Mesenchymal stem cell (in vitro differentiated cells and primary cell): ENCODE measurements around the gene RAMP3.

Experiments
- DNase-seq: peaks from one replicate; pipeline ENCODE4 v3.0.0-alpha.2; 2013
- H2AFZ ChIP-seq: one replicate; pipeline ENCODE4 v1.6.1; 2013; ENCODE audit warnings: low read depth, mild to moderate bottlenecking, control low read depth, inconsistent platforms, low read length, moderate library complexity
- H2AK5ac ChIP-seq: 2 replicates; pipeline ENCODE4 v1.6.1; 2013; ENCODE audit warnings: low read length, moderate library complexity, mild to moderate bottlenecking, inconsistent platforms; ENCODE audit not compliant: severe bottlenecking
- H2BK120ac ChIP-seq: one replicate; pipeline ENCODE4 v1.6.1; 2013; ENCODE audit warnings: low read depth, mild to moderate bottlenecking, inconsistent platforms, low read length, moderate library complexity
- H2BK12ac ChIP-seq, 2 experiments: one replicate each; pipeline ENCODE4 v1.6.1; 2013; ENCODE audit warnings: inconsistent platforms in 2 of 2, low read length in 2 of 2, mild to moderate bottlenecking in 2 of 2, moderate library complexity in 2 of 2, control low read depth in 1 of 2
- H2BK15ac ChIP-seq: one replicate; pipeline ENCODE4 v1.6.1; 2013; ENCODE audit warnings: mild to moderate bottlenecking, low read depth, inconsistent platforms; ENCODE audit not compliant: poor library complexity, severe bottlenecking
- H2BK5ac ChIP-seq: 2 replicates; pipeline ENCODE4 v1.6.1; 2013; ENCODE audit warnings: low read depth, mild to moderate bottlenecking, low read length, control low read depth, inconsistent platforms; ENCODE audit not compliant: poor library complexity, severe bottlenecking
- H3K14ac ChIP-seq, 2 experiments: one replicate each; pipeline ENCODE4 v1.6.1; 2013; ENCODE audit warnings: inconsistent platforms in 2 of 2, low read length in 2 of 2, control low read depth in 1 of 2, mild to moderate bottlenecking in 1 of 2, moderate library complexity in 1 of 2
- H3K18ac ChIP-seq, 2 experiments: one replicate each; pipeline ENCODE4 v1.6.1; 2013; ENCODE audit warnings: inconsistent platforms in 2 of 2, low read length in 2 of 2, control low read depth in 1 of 2, low read depth in 1 of 2, mild to moderate bottlenecking in 1 of 2
- H3K23ac ChIP-seq, 2 experiments: one replicate each; pipeline ENCODE4 v1.6.1; 2013; ENCODE audit warnings: inconsistent platforms in 2 of 2, low read length in 2 of 2, mild to moderate bottlenecking in 2 of 2, moderate library complexity in 2 of 2, control low read depth in 1 of 2
- H3K27ac ChIP-seq: 2 replicates; pipeline ENCODE4 v1.5.1; 2013; ENCODE audit warnings: mild to moderate bottlenecking, moderate library complexity, low read length, control low read depth, inconsistent platforms; ENCODE audit not compliant: poor library complexity, severe bottlenecking
- H3K27me3 ChIP-seq, 2 experiments: 2 replicates each; pipeline versions ENCODE4 v1.6.1 to v1.7.0; 2013; ENCODE audit warnings: low read length in 2 of 2, mild to moderate bottlenecking in 2 of 2, moderate library complexity in 2 of 2, control low read depth in 1 of 2, inconsistent platforms in 1 of 2; ENCODE audit not compliant: control insufficient read depth in 1 of 2, insufficient read depth in 1 of 2
- H3K36me3 ChIP-seq, 2 experiments: 2 replicates each; pipeline versions ENCODE4 v1.6.1 to v1.7.0; 2013; ENCODE audit warnings: low read length in 2 of 2, control low read depth in 1 of 2, inconsistent platforms in 1 of 2, low read depth in 1 of 2, mild to moderate bottlenecking in 1 of 2; ENCODE audit not compliant: insufficient read depth in 2 of 2, control insufficient read depth in 1 of 2
- H3K4ac ChIP-seq, 2 experiments: one replicate each; pipeline ENCODE4 v1.6.1; 2013; ENCODE audit warnings: inconsistent platforms in 2 of 2, low read length in 2 of 2, mild to moderate bottlenecking in 2 of 2, moderate library complexity in 2 of 2, control low read depth in 1 of 2, low read depth in 1 of 2
- H3K4me1 ChIP-seq: 2 replicates; pipeline ENCODE4 v1.6.1; 2013; ENCODE audit warnings: low read depth, low read length, control low read depth; ENCODE audit not compliant: control insufficient read depth, insufficient read depth
- H3K4me2 ChIP-seq: 2 replicates; pipeline ENCODE4 v1.6.1; 2013; ENCODE audit warnings: low read length, mild to moderate bottlenecking, inconsistent platforms; ENCODE audit not compliant: poor library complexity, severe bottlenecking
- H3K4me3 ChIP-seq, 2 experiments: 2 replicates each; pipeline versions ENCODE4 v1.5.1 to v1.7.0; 2013; ENCODE audit warnings: low read length in 2 of 2, mild to moderate bottlenecking in 2 of 2, control low read depth in 1 of 2, low read depth in 1 of 2; ENCODE audit not compliant: insufficient read depth in 1 of 2
- H3K79me1 ChIP-seq: replicated peaks from 2 replicates; pipeline ENCODE4 v1.6.1; 2013; ENCODE audit warnings: mild to moderate bottlenecking, control low read depth, low read length, inconsistent platforms; ENCODE audit not compliant: poor library complexity, severe bottlenecking
- H3K9ac ChIP-seq: 2 replicates; pipeline ENCODE4 v1.7.0; 2013; ENCODE audit warnings: mild to moderate bottlenecking, low read length, moderate library complexity
- H3K9me3 ChIP-seq: 2 replicates; pipeline ENCODE4 v1.7.0; 2013; ENCODE audit warnings: mild to moderate bottlenecking, low read length; ENCODE audit not compliant: control insufficient read depth
- H4K8ac ChIP-seq: one replicate; pipeline ENCODE4 v1.6.1; 2013; ENCODE audit warnings: inconsistent platforms, mild to moderate bottlenecking, low read length, moderate library complexity
- H4K91ac ChIP-seq: one replicate; pipeline ENCODE4 v1.6.1; 2013; ENCODE audit warnings: mild to moderate bottlenecking, low read length, inconsistent platforms
- WGBS: methylation state at CpG from one replicate; pipeline ENCODE4 v1.1.7; 2013; ENCODE audit warnings: mixed read lengths; 5-methylcytosine and 5-hydroxymethylcytosine counted together

RAMP3 gene

GRCh38 chr7:45156516-45157272 lies 897 bp upstream of the RAMP3 start:
- Histone ChIP-seq H3K4me3 (no peak overlapping the region), H3K4me2 (no peak overlapping the region), H2AFZ (no peak overlapping the region), H3K27ac (no peak overlapping the region), H3K27me3 (peaks cover 51 to 62% of the 10 kb centered on the region in 2 experiments), H3K79me1 (no peaks in the 10 kb centered on the region), H3K4me1 (peaks cover 9% of the 10 kb centered on the region), H3K9ac (no peak overlapping the region), H2BK5ac (no peak overlapping the region), H4K91ac (no peak overlapping the region), H3K9me3 (no peaks in the 10 kb centered on the region), H3K18ac (no peak overlapping the region), H2AK5ac (no peak overlapping the region), H2BK120ac (no peak overlapping the region), H3K14ac (no peak overlapping the region), H4K8ac (no peak overlapping the region), H2BK15ac (peak overlapping the region; percentile 33), H3K23ac (no peak overlapping the region), H3K4ac (no peak overlapping the region), H3K36me3 (no peaks in the 10 kb centered on the region), H2BK12ac (no peak overlapping the region)
- no peak for DNase-seq
- WGBS, result 81% methylated on average over 8 of the region's 8 CpGs

DNA sequence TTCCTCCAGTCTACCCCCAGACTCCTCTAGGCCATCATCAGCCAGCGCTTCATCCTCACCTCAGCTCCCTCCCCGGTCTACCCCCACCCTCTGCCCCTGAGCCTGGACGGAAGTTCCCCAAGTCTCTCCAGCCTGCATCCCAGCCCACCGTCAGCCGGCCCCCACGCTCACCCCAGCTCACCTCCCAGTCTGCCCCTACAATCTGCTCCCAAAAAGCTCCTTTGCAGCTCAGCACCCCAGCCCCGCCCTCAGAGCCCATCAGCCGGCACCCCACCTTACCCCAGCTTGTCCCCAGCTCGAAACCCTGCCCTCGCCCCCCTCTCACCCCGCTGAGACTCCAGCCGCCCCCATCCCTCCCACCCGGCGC lies 322 bp upstream of the RAMP3 start:
- Histone ChIP-seq H3K4me1 (peaks cover 9% of the 10 kb centered on the region), H2BK120ac (no peak overlapping the region), H4K91ac (no peak overlapping the region), H3K79me1 (no peaks in the 10 kb centered on the region), H3K27me3 (peaks cover 52 to 62% of the 10 kb centered on the region in 2 experiments), H3K9ac (no peak overlapping the region), H2AFZ (no peak overlapping the region), H3K23ac (no peak overlapping the region), H3K4me3 (no peak overlapping the region), H3K4ac (no peak overlapping the region), H4K8ac (no peak overlapping the region), H3K4me2 (no peak overlapping the region), H2AK5ac (no peak overlapping the region), H2BK5ac (no peak overlapping the region), H2BK12ac (no peak overlapping the region), H3K27ac (no peak overlapping the region), H3K36me3 (no peaks in the 10 kb centered on the region), H3K14ac (no peak overlapping the region), H3K9me3 (no peaks in the 10 kb centered on the region), H2BK15ac (peak overlapping the region; percentile 33), H3K18ac (no peak overlapping the region)
- DNase-seq, result no peak
- WGBS, result 6% methylated on average over 13 of the region's 14 CpGs

- H3K18ac ChIP-seq, result no peak overlapping the region
- H3K4ac ChIP-seq, result no peak overlapping the region
- H3K4me2 ChIP-seq, result no peak overlapping the region
- peaks cover 53 to 58% of the 10 kb centered on the region in 2 experiments for H3K27me3 ChIP-seq
- H4K91ac ChIP-seq, result no peak overlapping the region
- H3K9ac ChIP-seq, result no peak overlapping the region
- no peak overlapping the region for H2BK5ac ChIP-seq
- no peaks in the 10 kb centered on the region for H3K36me3 ChIP-seq
- H2AK5ac ChIP-seq, result no peak overlapping the region
- 100% methylated on average over 1 of the region's 1 CpG for WGBS
- H2AFZ ChIP-seq, result no peak overlapping the region
- no peak overlapping the region for H2BK12ac ChIP-seq
- DNase-seq, result no peak
- no peak overlapping the region for H3K27ac ChIP-seq
- no peak overlapping the region for H2BK120ac ChIP-seq
- H3K14ac ChIP-seq, result no peak overlapping the region
- H3K9me3 ChIP-seq, result no peaks in the 10 kb centered on the region
- no peaks in the 10 kb centered on the region for H3K79me1 ChIP-seq
- no peak overlapping the region for H4K8ac ChIP-seq
- H2BK15ac ChIP-seq, result no peak overlapping the region
- no peak overlapping the region for H3K23ac ChIP-seq
- H3K4me3 ChIP-seq, result no peak overlapping the region
- H3K4me1 ChIP-seq, result peaks cover 8% of the 10 kb centered on the region
Observed at GRCh38 chr7:45158471-45158870, 880 bp downstream of the RAMP3 start.

- Histone ChIP-seq H3K79me1 (no peaks in the 10 kb centered on the region), H3K18ac (no peak overlapping the region), H3K27ac (no peak overlapping the region), H3K27me3 (peaks cover 53 to 58% of the 10 kb centered on the region in 2 experiments), H2BK120ac (no peak overlapping the region), H3K9me3 (no peaks in the 10 kb centered on the region), H3K4ac (no peak overlapping the region), H2BK5ac (no peak overlapping the region), H3K36me3 (no peaks in the 10 kb centered on the region), H3K4me3 (no peak overlapping the region), H3K9ac (no peak overlapping the region), H3K4me2 (no peak overlapping the region), H2BK12ac (no peak overlapping the region), H4K8ac (no peak overlapping the region), H2AFZ (no peak overlapping the region), H3K23ac (no peak overlapping the region), H3K4me1 (peaks cover 8% of the 10 kb centered on the region), H4K91ac (no peak overlapping the region), H3K14ac (no peak overlapping the region), H2AK5ac (no peak overlapping the region), H2BK15ac (no peak overlapping the region)
- WGBS, result 91% methylated on average over 4 of the region's 4 CpGs
- no peak for DNase-seq
Observed at GRCh38 chr7:45159296-45159695, 1.7 kb downstream of the RAMP3 start.
